ENCODE data around the gene PCNA.
"Not testable (repeated sequence)": the region's sequence is repeated elsewhere in the genome, so short reads cannot be mapped to it uniquely, and the experiment has no call there.

PCNA gene

GRCh38 chr20:5109276-5109675 is 10.5 kb downstream of the PCNA start:
- in situ Hi-C loops (cut with MboI; ENCODE audit: low pct_unique_long_range_greater_than_20kb, low sequenced_read_pairs, unreplicated experiment) = no loop called here
- DNase-seq (ENCODE audit: low spot score) = no peak
- TF ChIP-seq CTCF (IDR thresholded peaks at IDR 0.05; ENCODE audit: extremely low read depth, insufficient read depth, missing control alignments) = no peak

DNA sequence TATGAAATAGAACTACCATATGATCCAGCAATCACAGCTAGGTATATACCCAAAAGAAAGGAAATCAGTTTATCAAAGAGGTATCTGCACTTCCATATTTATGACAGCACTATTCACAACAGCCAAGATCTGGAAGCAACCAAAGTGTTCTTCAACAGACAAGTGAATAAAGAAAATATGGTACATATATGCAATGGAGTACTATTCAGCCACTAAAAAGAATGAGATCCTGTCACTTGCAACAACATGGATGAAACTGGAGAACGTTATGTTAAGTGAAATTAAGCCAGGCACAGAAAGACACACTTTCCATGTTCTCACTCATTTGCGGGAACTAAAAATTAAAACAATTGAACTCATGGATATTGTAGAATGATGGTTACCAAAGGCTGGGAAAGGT is 15.3 kb downstream of the PCNA start:
- in situ Hi-C loops (cut with MboI; ENCODE audit: low pct_unique_long_range_greater_than_20kb, low sequenced_read_pairs, unreplicated experiment) = no loop called here
- no peak for TF ChIP-seq CTCF (IDR thresholded peaks at IDR 0.05; ENCODE audit: extremely low read depth, insufficient read depth, missing control alignments)
- DNase-seq (ENCODE audit: low spot score) = no peak

DNA sequence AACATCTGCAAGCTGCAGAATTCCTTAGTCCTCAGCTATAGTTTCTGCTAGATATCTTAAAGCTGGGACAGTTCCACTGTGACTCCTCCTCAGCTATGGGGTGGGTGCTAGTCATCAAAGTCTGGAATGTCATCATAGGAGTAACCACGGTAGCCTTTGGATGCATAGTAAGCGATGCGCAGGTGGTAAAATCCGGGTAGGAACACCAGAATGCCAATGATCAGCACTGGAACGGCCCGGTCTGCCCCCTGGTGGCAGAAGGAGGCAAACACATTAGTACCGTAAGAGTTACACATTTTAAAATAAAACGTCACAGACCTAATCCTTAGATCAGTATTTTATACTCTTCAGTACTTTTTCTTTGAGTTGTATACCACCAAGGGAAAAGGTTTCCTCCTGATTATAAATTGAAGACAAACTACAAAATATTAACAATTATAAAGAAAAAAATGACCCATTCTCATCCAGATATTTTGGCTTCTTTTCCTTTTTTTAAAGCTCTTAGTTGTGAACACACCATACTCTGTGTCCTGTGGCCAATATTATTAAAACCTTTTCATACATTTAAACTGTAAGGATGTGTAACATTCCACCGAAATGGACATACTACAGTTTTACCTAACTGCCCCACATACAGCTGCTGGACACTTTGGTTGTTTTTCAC is 18.9 kb downstream of the PCNA start:
- TF ChIP-seq CTCF (IDR thresholded peaks at IDR 0.05; ENCODE audit: extremely low read depth, insufficient read depth, missing control alignments) = peak; percentile 81
- in situ Hi-C loops (cut with MboI; ENCODE audit: low pct_unique_long_range_greater_than_20kb, low sequenced_read_pairs, unreplicated experiment) = no loop called here
- peak; percentile 71 for DNase-seq (ENCODE audit: low spot score)

GRCh38 chr20:5099909-5100308 is 19.8 kb downstream of the PCNA start:
- in situ Hi-C loops (cut with MboI; ENCODE audit: low pct_unique_long_range_greater_than_20kb, low sequenced_read_pairs, unreplicated experiment) = loop anchor here (10.0 to 25.0 kb wide), 2 partner anchors 345 to 488 kb away; no protein-coding TSS in a partner anchor
- DNase-seq (ENCODE audit: low spot score) = not testable (repeated sequence)

DNA sequence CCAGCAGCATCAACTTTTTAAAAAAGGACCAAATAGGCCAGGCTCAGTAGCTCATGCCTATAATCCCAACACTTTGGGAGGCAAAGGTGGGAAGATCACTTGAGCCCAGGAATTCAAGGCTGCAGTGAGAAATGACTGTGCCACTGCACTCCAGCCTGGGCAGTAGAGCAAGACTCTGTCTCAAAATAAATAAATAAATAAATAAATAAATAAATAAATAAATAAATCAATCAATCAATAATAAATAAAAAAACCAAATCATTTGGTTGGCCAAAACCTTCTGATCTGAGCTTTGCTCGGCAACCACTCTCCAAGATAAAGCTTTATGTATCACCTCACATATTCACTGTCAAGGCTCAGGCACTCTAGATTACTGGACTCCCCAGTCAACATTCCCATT is 20.7 kb downstream of the PCNA start:
- in situ Hi-C loops (cut with MboI; ENCODE audit: low pct_unique_long_range_greater_than_20kb, low sequenced_read_pairs, unreplicated experiment) = loop anchor here (10.0 to 25.0 kb wide), 2 partner anchors 344 to 487 kb away; no protein-coding TSS in a partner anchor
- not testable (repeated sequence) for DNase-seq (ENCODE audit: low spot score)

- TF ChIP-seq CTCF (IDR thresholded peaks at IDR 0.05; ENCODE audit: extremely low read depth, insufficient read depth, missing control alignments) = no peak
- in situ Hi-C loops (cut with MboI; ENCODE audit: low pct_unique_long_range_greater_than_20kb, low sequenced_read_pairs, unreplicated experiment) = loop anchor here (10.0 to 25.0 kb wide), 2 partner anchors 342 to 484 kb away; no protein-coding TSS in a partner anchor
- no peak for DNase-seq (ENCODE audit: low spot score)
Observed at GRCh38 chr20:5096463-5096862, 23.3 kb downstream of the PCNA start.

DNA sequence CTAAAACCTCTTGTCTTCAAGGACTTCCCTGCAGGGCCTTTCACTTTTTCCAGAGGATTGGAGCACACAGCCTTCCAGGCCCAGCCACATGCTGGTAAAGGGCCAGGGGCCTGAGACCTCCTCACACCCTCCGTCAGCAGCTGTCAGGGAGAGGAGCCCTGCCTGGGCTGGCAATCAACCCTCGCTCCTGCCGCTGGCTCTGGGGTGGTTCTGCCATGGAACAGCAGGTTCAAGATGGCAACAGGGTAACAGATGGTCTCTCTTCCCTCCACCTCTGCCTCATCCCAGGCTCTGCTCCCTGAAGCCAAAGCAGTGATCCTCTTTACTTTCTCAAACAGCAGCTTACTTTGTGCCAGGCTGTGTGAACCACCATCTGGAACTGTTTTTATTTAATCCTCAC is 23.8 kb downstream of the PCNA start:
- TF ChIP-seq CTCF (IDR thresholded peaks at IDR 0.05; ENCODE audit: extremely low read depth, insufficient read depth, missing control alignments) = no peak
- no peak for DNase-seq (ENCODE audit: low spot score)
- in situ Hi-C loops (cut with MboI; ENCODE audit: low pct_unique_long_range_greater_than_20kb, low sequenced_read_pairs, unreplicated experiment) = loop anchor here (10.0 to 25.0 kb wide), 2 partner anchors 341 to 484 kb away; no protein-coding TSS in a partner anchor

Measured in GM13977 (cell line).